A673 (cell line): Measurements from ENCODE around the gene WDR49. TPM values are rescaled to one million over a fixed set of nuclear protein-coding genes. Genes with fewer than 3 reads are reported as not detected.

Experiments used
- Bru-seq: library from RNA; stranded (reverse); fragments of 400-500 nt; gene quantifications from one replicate; lab custom pipeline; 2021; lab: Mats Ljungman, UMichigan
- BruChase-seq, 2 experiments: library from RNA; stranded (reverse); fragments of 400-500 nt; gene quantifications; one replicate each; lab custom pipeline; 2021; lab: Mats Ljungman, UMichigan
- BruUV-seq: library from RNA; stranded (reverse); fragments of 400-500 nt; replicated peaks from 2 replicates; lab custom pipeline; 2021; lab: Mats Ljungman, UMichigan
- CTCF ChIA-PET: fragments of 300-600 bp; sonication (Branson Sonifier 250); formaldehyde crosslinking; loops from one replicate; lab custom pipeline; 2022; ENCODE audit warnings: antibody characterized with exemption; lab: Charles Lee
- POLR2A ChIA-PET: fragments of 300-600 bp; sonication (Branson Sonifier 250); formaldehyde crosslinking; loops from one replicate; lab custom pipeline; 2022; ENCODE audit warnings: antibody characterized with exemption; ENCODE audit not compliant: low non-redundant PET; lab: Charles Lee
- DNase-seq: peaks from one replicate; pipeline ENCODE4 v3.0.0-alpha.2; 2015; ENCODE audit warnings: low spot score
- H3K27ac ChIP-seq: fragments of 200-600 bp; sonication (generic); 2 replicates; pipeline ENCODE4 v1.5.1; 2016; ENCODE audit warnings: mixed run types, low read depth, mild to moderate bottlenecking, mixed read lengths, antibody characterized with exemption, low read length; ENCODE audit not compliant: poor library complexity, severe bottlenecking
- H3K27me3 ChIP-seq: fragments of 200-600 bp; sonication (generic); replicated peaks from 2 replicates; pipeline ENCODE4 v1.6.1; 2017; ENCODE audit warnings: mixed run types, low read depth, mild to moderate bottlenecking, mixed read lengths, antibody characterized with exemption, low read length; ENCODE audit not compliant: insufficient read depth, poor library complexity
- H3K36me3 ChIP-seq: fragments of 200-600 bp; sonication (generic); 2 replicates; pipeline ENCODE4 v1.6.1; 2016; ENCODE audit warnings: mixed run types, mild to moderate bottlenecking, mixed read lengths, antibody characterized with exemption, low read length; ENCODE audit not compliant: insufficient read depth, poor library complexity, severe bottlenecking
- H3K4me1 ChIP-seq: fragments of 200-600 bp; sonication (generic); 2 replicates; pipeline ENCODE4 v1.6.1; 2017; ENCODE audit warnings: mixed run types, mild to moderate bottlenecking, mixed read lengths, antibody characterized with exemption, low read length; ENCODE audit not compliant: insufficient read depth, poor library complexity, severe bottlenecking
- H3K4me3 ChIP-seq: fragments of 200-600 bp; sonication (generic); 2 replicates; pipeline ENCODE4 v1.5.1; 2016; ENCODE audit warnings: low read depth, mixed run types, mild to moderate bottlenecking, mixed read lengths, low read length; ENCODE audit not compliant: poor library complexity, severe bottlenecking
- H3K9me3 ChIP-seq: fragments of 200-600 bp; sonication (generic); 2 replicates; pipeline ENCODE4 v1.6.1; 2016; ENCODE audit warnings: mixed run types, low read depth, mild to moderate bottlenecking, mixed read lengths, antibody characterized with exemption, low read length; ENCODE audit not compliant: poor library complexity, severe bottlenecking
- EZH2 ChIP-seq: fragments of 200-600 bp; sonication (generic); IDR thresholded peaks from 2 replicates; pipeline ENCODE4 v1.6.1; 2017; ENCODE audit warnings: borderline replicate concordance, low read depth, mild to moderate bottlenecking, mixed read lengths, antibody characterized with exemption, low read length; ENCODE audit not compliant: poor library complexity, severe bottlenecking
- intact Hi-C: fragments of 100-400 bp; cut with micrococcal nuclease; formaldehyde crosslinking; loops from one replicate; pipeline ENCODE4 v1.10.0; 2022; ENCODE audit not compliant: unreplicated experiment
- long read RNA-seq: library from polyadenylated mRNA; stranded (forward); transcript quantifications from one replicate; pipeline ENCODE4 v2.0.0, GENCODE V29; 2022
- total RNA-seq: library from RNA; stranded (reverse); gene quantifications from 2 replicates; pipeline ENCODE4 v1.2.3, GENCODE V29; 2021
- TF ChIP-seq, protein P1 (sequence below): fragments of 300-800, 200-600 bp; sonication (generic); conservative IDR thresholded peaks from 2 replicates; pipeline ENCODE4 v1.5.1; 2017; ENCODE audit warnings: low read depth, mild to moderate bottlenecking, antibody characterized with exemption, low read length, moderate library complexity, mixed read lengths

Gene WDR49
- total RNA-seq (not detected in 2 replicates), Bru-seq, nascent RNA (percentile 12 among the genes with signal in this experiment), BruChase-seq, experiment 1, labeled RNA remaining after a 2-hour chase (percentile 19 among the genes with signal in this experiment), BruChase-seq, experiment 2, labeled RNA remaining after a 6-hour chase (percentile 11 among the genes with signal in this experiment)
- long read RNA-seq: 0 reads

DNA sequence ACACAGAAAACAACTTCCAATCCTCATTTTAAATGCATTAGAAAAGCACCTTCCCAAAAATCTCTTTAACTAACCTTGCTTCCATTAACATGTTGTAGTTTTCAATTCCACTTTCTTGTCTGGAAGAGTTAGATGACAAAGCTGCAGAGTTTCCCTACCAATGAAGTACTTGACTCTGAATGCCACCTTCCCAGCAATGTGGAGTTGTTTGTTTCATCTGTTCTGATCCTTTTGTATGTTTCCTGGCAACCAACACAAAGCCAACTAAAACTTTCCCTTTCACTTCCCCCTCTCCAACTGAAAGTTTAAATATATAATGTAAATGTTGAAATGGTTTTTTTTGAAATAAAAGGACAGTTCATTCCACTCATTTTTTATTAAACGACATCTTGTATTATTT lies at the start of gene WDR49:
Gene WDR49, minus strand, starts transcription at position 183 of the 400 bp plus-strand sequence. CDS start 517 bp downstream, outside the sequence.
- Histone ChIP-seq H3K4me3 (no peak within 1 kb of the TSS), H3K27me3 (no peaks in the 10 kb centered on the region), H3K9me3 (no peaks in the 10 kb centered on the region), H3K27ac (no peak within 1 kb of the TSS), H3K36me3 (no peaks in the 10 kb centered on the region), H3K4me1 (peaks cover 11% of the 10 kb centered on the region)
- TF ChIP-seq EZH2: no peak
- TF ChIP-seq, protein P1, sequence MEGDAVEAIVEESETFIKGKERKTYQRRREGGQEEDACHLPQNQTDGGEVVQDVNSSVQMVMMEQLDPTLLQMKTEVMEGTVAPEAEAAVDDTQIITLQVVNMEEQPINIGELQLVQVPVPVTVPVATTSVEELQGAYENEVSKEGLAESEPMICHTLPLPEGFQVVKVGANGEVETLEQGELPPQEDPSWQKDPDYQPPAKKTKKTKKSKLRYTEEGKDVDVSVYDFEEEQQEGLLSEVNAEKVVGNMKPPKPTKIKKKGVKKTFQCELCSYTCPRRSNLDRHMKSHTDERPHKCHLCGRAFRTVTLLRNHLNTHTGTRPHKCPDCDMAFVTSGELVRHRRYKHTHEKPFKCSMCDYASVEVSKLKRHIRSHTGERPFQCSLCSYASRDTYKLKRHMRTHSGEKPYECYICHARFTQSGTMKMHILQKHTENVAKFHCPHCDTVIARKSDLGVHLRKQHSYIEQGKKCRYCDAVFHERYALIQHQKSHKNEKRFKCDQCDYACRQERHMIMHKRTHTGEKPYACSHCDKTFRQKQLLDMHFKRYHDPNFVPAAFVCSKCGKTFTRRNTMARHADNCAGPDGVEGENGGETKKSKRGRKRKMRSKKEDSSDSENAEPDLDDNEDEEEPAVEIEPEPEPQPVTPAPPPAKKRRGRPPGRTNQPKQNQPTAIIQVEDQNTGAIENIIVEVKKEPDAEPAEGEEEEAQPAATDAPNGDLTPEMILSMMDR: no peak
- no TSS peak for BruUV-seq
- POLR2A ChIA-PET: no interaction called here
- CTCF ChIA-PET: no interaction called here
- intact Hi-C loops: no loop called here
- DNase-seq: no peak

DNA sequence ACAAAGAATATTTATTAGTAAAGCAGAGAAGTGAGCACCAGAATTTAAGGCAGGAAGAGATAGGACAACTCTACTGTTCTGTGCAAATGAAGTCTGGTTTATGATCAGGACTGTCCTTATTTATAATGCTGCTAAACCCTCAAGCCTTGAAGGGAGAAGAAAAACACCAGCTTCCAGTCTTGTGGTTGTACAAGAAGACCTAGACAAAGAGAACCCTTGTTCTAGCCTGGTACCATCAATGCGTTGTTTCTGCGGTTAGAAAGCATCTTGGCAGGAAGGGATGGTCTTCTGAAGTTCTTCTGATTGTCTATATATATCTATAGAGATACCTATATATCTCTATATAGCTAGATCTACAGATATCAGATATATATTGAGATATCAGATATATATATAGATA lies 47.2 kb upstream of the WDR49 start:
- Histone ChIP-seq H3K4me3 (no peak overlapping the region), H3K4me1 (peaks cover 8% of the 10 kb centered on the region), H3K36me3 (peaks cover 6% of the 10 kb centered on the region), H3K27me3 (no peaks in the 10 kb centered on the region), H3K27ac (no peak overlapping the region), H3K9me3 (no peaks in the 10 kb centered on the region)
- DNase-seq: no peak
- POLR2A ChIA-PET: no interaction called here
- intact Hi-C loops: no loop called here
- no peak for TF ChIP-seq EZH2
- TF ChIP-seq, protein P1: no peak
- CTCF ChIA-PET: no interaction called here
- BruUV-seq: no TSS peak

GRCh38 chr3:167700046-167700445 lies 46.3 kb upstream of the WDR49 start:
- ChIA-PET POLR2A (no interaction called here), CTCF (no interaction called here)
- no TSS peak for BruUV-seq
- Histone ChIP-seq H3K4me3 (no peak overlapping the region), H3K27me3 (no peaks in the 10 kb centered on the region), H3K9me3 (no peaks in the 10 kb centered on the region), H3K27ac (no peak overlapping the region), H3K4me1 (peaks cover 8% of the 10 kb centered on the region), H3K36me3 (peaks cover 13% of the 10 kb centered on the region)
- DNase-seq: no peak
- intact Hi-C loops: no loop called here
- TF ChIP-seq EZH2: no peak
- TF ChIP-seq, protein P1: no peak
